GM23338 (cell line): ENCODE measurements around the gene KCNC2. TPM values are rescaled to one million over a fixed set of nuclear protein-coding genes. Genes with fewer than 3 reads are reported as not detected.
"Not testable (repeated sequence)": the region's sequence is repeated elsewhere in the genome, so short reads cannot be mapped to it uniquely, and the experiment has no call there.

Source experiments
- ATAC-seq: fragments of 200-7000 bp; cut with Tn5 transposase; 3 replicates; pipeline ENCODE4 v1.9.1; 2020
- DNase-seq: peaks from one replicate; pipeline ENCODE4 v3.0.0-alpha.2; 2015; ENCODE audit warnings: low spot score
- H2AFZ ChIP-seq: fragments of 200-600 bp; sonication (generic); 2 replicates; pipeline ENCODE4 v1.8.0; 2016; ENCODE audit warnings: antibody characterized with exemption, mild to moderate bottlenecking, moderate library complexity
- H3F3A ChIP-seq: fragments of 200-600 bp; sonication (generic); replicated peaks from 2 replicates; pipeline ENCODE4 v1.8.0; 2017; ENCODE audit warnings: antibody characterized with exemption, mixed run types, low read depth
- H3K27ac ChIP-seq: fragments of 200-600 bp; sonication (generic); 2 replicates; pipeline ENCODE4 v1.6.1; 2016; ENCODE audit warnings: low read depth
- H3K27me3 ChIP-seq: fragments of 200-600 bp; sonication (generic); 2 replicates; pipeline ENCODE4 v1.8.0; 2016; ENCODE audit warnings: mild to moderate bottlenecking, mixed run types, moderate library complexity; ENCODE audit not compliant: insufficient read depth
- H3K36me3 ChIP-seq: fragments of 200-600 bp; sonication (generic); 2 replicates; pipeline ENCODE4 v1.8.0; 2016; ENCODE audit warnings: mild to moderate bottlenecking; ENCODE audit not compliant: insufficient read depth
- H3K4me1 ChIP-seq: fragments of 200-600 bp; sonication (generic); 2 replicates; pipeline ENCODE4 v1.8.0; 2016; ENCODE audit warnings: mild to moderate bottlenecking, moderate library complexity; ENCODE audit not compliant: insufficient read depth
- H3K4me2 ChIP-seq: fragments of 200-600 bp; sonication (generic); 2 replicates; pipeline ENCODE4 v1.7.1; 2017; ENCODE audit warnings: mixed run types
- H3K4me3 ChIP-seq: fragments of 200-600 bp; sonication (generic); 2 replicates; pipeline ENCODE4 v1.6.1; 2016; ENCODE audit warnings: mixed run types
- H3K79me2 ChIP-seq: fragments of 200-600 bp; sonication (generic); replicated peaks from 2 replicates; pipeline ENCODE4 v1.8.0; 2017; ENCODE audit warnings: mild to moderate bottlenecking; ENCODE audit not compliant: insufficient read depth
- H3K9me2 ChIP-seq: fragments of 200-600 bp; sonication (generic); 2 replicates; pipeline ENCODE4 v1.8.0; 2017; ENCODE audit not compliant: insufficient read depth
- H4K20me1 ChIP-seq: fragments of 200-600 bp; sonication (generic); replicated peaks from 2 replicates; pipeline ENCODE4 v1.8.0; 2017; ENCODE audit warnings: mild to moderate bottlenecking; ENCODE audit not compliant: insufficient read depth
- H3K27ac Mint-ChIP-seq: 2 replicates; pipeline ENCODE4 v1.8.0; 2020; ENCODE audit warnings: inconsistent platforms, mild to moderate bottlenecking, moderate library complexity, mixed read lengths
- H3K27me3 Mint-ChIP-seq: 3 replicates; pipeline ENCODE4 v1.8.0; 2022; ENCODE audit warnings: low read depth, mild to moderate bottlenecking, moderate library complexity, mixed read lengths, inconsistent platforms; ENCODE audit not compliant: insufficient read depth, poor library complexity
- H3K36me3 Mint-ChIP-seq: 3 replicates; pipeline ENCODE4 v1.8.0; 2021; ENCODE audit warnings: low read depth, mild to moderate bottlenecking, inconsistent platforms, moderate library complexity, mixed read lengths
- H3K4me1 Mint-ChIP-seq: 3 replicates; pipeline ENCODE4 v1.8.0; 2020; ENCODE audit warnings: mild to moderate bottlenecking, inconsistent platforms, mixed read lengths
- H3K4me3 Mint-ChIP-seq: 3 replicates; pipeline ENCODE4 v1.8.0; 2021; ENCODE audit warnings: moderate library complexity, mild to moderate bottlenecking, inconsistent platforms, mixed read lengths
- H3K9me3 Mint-ChIP-seq: 3 replicates; pipeline ENCODE4 v1.8.0; 2020; ENCODE audit warnings: moderate library complexity, mild to moderate bottlenecking, inconsistent platforms, mixed read lengths
- CREB1 ChIP-seq: fragments of 250-450 bp; sonication (Bioruptor Pico); IDR thresholded peaks from 2 replicates; pipeline ENCODE4 v1.5.0; 2020; ENCODE audit warnings: low read depth, mild to moderate bottlenecking, moderate library complexity
- EZH2 ChIP-seq: fragments of 200-600 bp; sonication (generic); IDR thresholded peaks from one replicate; pipeline ENCODE4 v1.8.0; 2017; ENCODE audit warnings: antibody characterized with exemption, mild to moderate bottlenecking, low read depth; ENCODE audit not compliant: unreplicated experiment
- EZH2phosphoT487 ChIP-seq: fragments of 200-600 bp; sonication (generic); IDR thresholded peaks from one replicate; pipeline ENCODE4 v1.8.1; 2018; ENCODE audit warnings: antibody characterized with exemption; ENCODE audit not compliant: unreplicated experiment
- JUNB ChIP-seq: IDR thresholded peaks from one replicate; pipeline ENCODE4 v1.6.1; 2016; ENCODE audit warnings: antibody characterized with exemption; ENCODE audit not compliant: unreplicated experiment
- NANOG ChIP-seq: IDR thresholded peaks from 2 replicates; pipeline ENCODE4 v1.6.1; 2016; ENCODE audit warnings: antibody characterized with exemption, borderline replicate concordance
- POLR2AphosphoS5 ChIP-seq: IDR thresholded peaks from 2 replicates; pipeline ENCODE4 v1.6.1; 2016; ENCODE audit warnings: antibody characterized with exemption, low read depth
- STAT1 ChIP-seq: IDR thresholded peaks from one replicate; pipeline ENCODE4 v1.6.1; 2016; ENCODE audit warnings: antibody characterized with exemption; ENCODE audit not compliant: unreplicated experiment
- ZNF114 ChIP-seq: fragments of 250-450 bp; sonication (Bioruptor Pico); IDR thresholded peaks from 2 replicates; pipeline ENCODE4 v1.5.0; 2020; ENCODE audit warnings: mild to moderate bottlenecking, moderate library complexity
- polyA plus RNA-seq: library from polyadenylated mRNA; unstranded; fragments of >200 nt; fragmentation: Nextera tagmentation; extraction: Ambion mirVana; gene quantifications from 2 replicates; pipeline ENCODE4 v1.2.1, GENCODE V29; 2016
- total RNA-seq: library from RNA; depleted of rRNA; stranded (reverse); fragments of >200 nt; shearing (Covaris generic); gene quantifications from 2 replicates; pipeline ENCODE4 v1.2.3, GENCODE V29; 2014
- TF ChIP-seq, protein P1 (sequence below), 2 experiments: fragments of 200-600 bp in 1 of 2; sonication (generic) in 1 of 2; conservative IDR thresholded peaks; 2 replicates each; pipeline versions ENCODE4 v1.5.1 to v1.6.1; 2016 to 2017; ENCODE audit warnings: antibody characterized with exemption in 2 of 2, low read depth in 2 of 2, mild to moderate bottlenecking in 2 of 2, moderate library complexity in 1 of 2
- TF ChIP-seq, protein P2 (sequence below): IDR thresholded peaks from 2 replicates; pipeline ENCODE4 v1.6.1; 2016; ENCODE audit warnings: antibody characterized with exemption

KCNC2 gene
- total and polyA plus RNA-seq, 2 experiments from 2014 or later: 0.10 TPM; not detected in 1

DNA sequence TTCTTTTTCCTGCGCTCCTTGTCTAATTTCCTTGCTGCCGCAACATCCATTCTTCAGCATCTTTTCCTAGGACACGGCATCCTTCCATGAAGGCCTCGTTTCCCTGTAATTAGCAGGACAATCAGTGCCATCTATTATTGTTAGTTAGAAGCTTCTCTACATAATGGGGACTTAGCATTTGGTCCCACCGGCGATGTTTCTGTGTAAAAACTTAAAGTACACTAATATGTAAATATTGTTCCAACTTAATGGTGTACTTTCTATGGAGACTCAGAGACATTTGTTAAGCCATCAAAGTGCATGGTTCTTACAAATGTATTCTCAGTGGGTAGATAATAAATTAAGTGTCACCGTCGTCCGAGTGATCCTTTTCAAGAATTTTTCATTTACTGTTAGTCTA is 17.4 kb downstream of the KCNC2 start:
- H2AFZ ChIP-seq: no peak overlapping the region
- no peaks in the 10 kb centered on the region for H3K36me3 Mint-ChIP-seq
- no peak overlapping the region for H3K27ac ChIP-seq
- no peaks in the 10 kb centered on the region for H3F3A ChIP-seq
- H3K9me3 Mint-ChIP-seq: no peaks in the 10 kb centered on the region; the same call in 2 of the 3 replicates
- no peak for TF ChIP-seq STAT1
- TF ChIP-seq NANOG: no peak
- no peak for TF ChIP-seq POLR2AphosphoS5
- DNase-seq (no peak), ATAC-seq (no peak)
- no peak overlapping the region for H3K4me3 ChIP-seq
- no peaks in the 10 kb centered on the region for H3K27me3 Mint-ChIP-seq
- H3K27me3 ChIP-seq: no peaks in the 10 kb centered on the region
- H3K36me3 ChIP-seq: no peaks in the 10 kb centered on the region
- no peak overlapping the region for H3K4me3 Mint-ChIP-seq
- H3K79me2 ChIP-seq: no peaks in the 10 kb centered on the region
- no peaks in the 10 kb centered on the region for H4K20me1 ChIP-seq
- H3K27ac Mint-ChIP-seq: no peak overlapping the region
- no peak overlapping the region for H3K4me2 ChIP-seq
- H3K4me1 Mint-ChIP-seq: no peaks in the 10 kb centered on the region
- H3K4me1 ChIP-seq: no peaks in the 10 kb centered on the region; the same call in 1 of the 2 replicates
- H3K9me2 ChIP-seq: no peaks in the 10 kb centered on the region

DNA sequence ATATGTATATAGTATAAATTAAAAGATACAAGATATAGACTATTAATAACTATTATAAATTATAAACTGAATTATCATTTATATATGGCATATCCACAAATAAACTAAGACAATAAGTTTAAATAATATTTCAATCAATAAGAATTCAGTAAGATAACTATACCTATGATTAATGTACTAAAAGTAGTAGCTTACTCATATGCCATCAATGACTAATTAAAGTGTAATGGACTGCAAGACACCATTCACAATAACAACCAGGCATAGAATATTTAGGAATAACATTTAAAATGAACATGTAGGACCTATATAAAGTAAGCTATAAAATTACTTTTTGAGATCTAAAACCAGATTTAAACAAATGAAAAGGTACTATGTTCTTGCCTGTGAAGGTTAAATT is 18.8 kb downstream of the KCNC2 start:
- no peaks in the 10 kb centered on the region for H3K79me2 ChIP-seq

DNA sequence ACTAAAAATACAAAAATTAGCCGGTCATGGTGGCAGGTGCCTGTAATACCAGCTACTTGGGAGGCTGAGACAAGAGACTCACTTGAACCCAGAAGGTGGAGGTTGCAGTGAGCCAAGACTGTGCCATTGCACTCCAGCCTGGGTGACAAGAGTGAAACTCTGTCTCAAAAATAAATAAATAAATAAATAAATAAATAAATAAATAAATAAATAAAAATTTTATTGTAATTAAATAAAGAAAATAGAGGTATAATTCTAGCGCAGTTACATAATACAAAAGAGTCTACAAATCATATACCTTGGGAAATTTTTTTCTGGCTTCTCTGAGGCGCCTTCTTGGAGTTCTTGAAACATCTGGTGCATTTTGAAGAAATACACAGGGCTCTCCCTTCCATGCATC is 23.8 kb downstream of the KCNC2 start:
- not testable (repeated sequence) for H3K27me3 Mint-ChIP-seq, H3K9me3 Mint-ChIP-seq, ATAC-seq, H3K36me3 Mint-ChIP-seq, H3K4me2 ChIP-seq, H3K27ac ChIP-seq, H3K4me3 ChIP-seq, H3K36me3 ChIP-seq, H3F3A ChIP-seq, H3K27ac Mint-ChIP-seq, H4K20me1 ChIP-seq, H3K79me2 ChIP-seq, H3K4me1 Mint-ChIP-seq, H3K4me1 ChIP-seq, H2AFZ ChIP-seq, H3K27me3 ChIP-seq, DNase-seq, H3K4me3 Mint-ChIP-seq, H3K9me2 ChIP-seq

More for the DNA sequence above, 18.8 kb downstream of the KCNC2 start:
- H4K20me1 ChIP-seq: no peaks in the 10 kb centered on the region
- no peaks in the 10 kb centered on the region for H3F3A ChIP-seq
- TF ChIP-seq NANOG: no peak
- Mint-ChIP-seq H3K4me1 (no peaks in the 10 kb centered on the region), H3K4me3 (no peak overlapping the region), H3K27ac (no peak overlapping the region), H3K27me3 (no peaks in the 10 kb centered on the region), H3K36me3 (no peaks in the 10 kb centered on the region), H3K9me3 (no peaks in the 10 kb centered on the region; the same call in 2 of the 3 replicates)
- no peak for DNase-seq
- no peak overlapping the region for H3K4me2 ChIP-seq
- H3K9me2 ChIP-seq: no peaks in the 10 kb centered on the region
- no peaks in the 10 kb centered on the region; the same call in 1 of the 2 replicates for H3K4me1 ChIP-seq
- no peak overlapping the region for H2AFZ ChIP-seq
- no peaks in the 10 kb centered on the region for H3K27me3 ChIP-seq
- H3K27ac ChIP-seq: no peak overlapping the region
- ATAC-seq: no peak
- H3K36me3 ChIP-seq: no peaks in the 10 kb centered on the region
- no peak overlapping the region for H3K4me3 ChIP-seq

DNA sequence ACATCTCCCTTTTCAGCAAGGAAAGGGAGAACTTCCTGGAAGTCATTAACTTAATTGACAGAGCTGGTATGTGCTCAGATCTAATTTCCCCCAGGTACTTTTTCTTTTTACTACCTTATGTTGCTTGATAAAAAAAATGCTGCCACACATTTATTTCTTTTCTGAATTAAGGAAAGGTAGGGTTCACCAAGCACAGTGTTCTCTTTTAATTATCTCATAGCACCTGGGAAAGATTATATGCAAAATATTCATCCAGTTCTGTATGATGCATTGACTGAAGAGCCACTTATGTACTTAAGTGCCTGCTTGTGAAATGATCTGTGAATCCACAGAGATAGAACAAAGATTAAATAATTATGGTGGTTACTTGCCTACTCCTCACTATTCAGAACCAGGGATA is 25.1 kb downstream of the KCNC2 start:
- no peak overlapping the region for H3K4me3 Mint-ChIP-seq
- H3K79me2 ChIP-seq: no peaks in the 10 kb centered on the region
- H3K9me2 ChIP-seq: no peaks in the 10 kb centered on the region
- H3K4me1 ChIP-seq: no peaks in the 10 kb centered on the region
- no peaks in the 10 kb centered on the region for H3K36me3 ChIP-seq
- no peak overlapping the region for H3K27ac ChIP-seq
- H3K27ac Mint-ChIP-seq: no peak overlapping the region
- ATAC-seq: no peak
- no peak overlapping the region for H3K4me3 ChIP-seq
- no peaks in the 10 kb centered on the region for H3F3A ChIP-seq
- no peaks in the 10 kb centered on the region for H4K20me1 ChIP-seq
- no peaks in the 10 kb centered on the region for H3K27me3 Mint-ChIP-seq
- H3K4me2 ChIP-seq: no peak overlapping the region
- DNase-seq: no peak
- H3K9me3 Mint-ChIP-seq: no peaks in the 10 kb centered on the region
- H3K27me3 ChIP-seq: no peaks in the 10 kb centered on the region
- H3K36me3 Mint-ChIP-seq: no peaks in the 10 kb centered on the region
- no peak overlapping the region for H2AFZ ChIP-seq
- no peaks in the 10 kb centered on the region for H3K4me1 Mint-ChIP-seq
- TF ChIP-seq CREB1 (CRISPR knock-in tag) (no peak), EZH2phosphoT487 (no peak), EZH2 (no peak), JUNB (no peak), ZNF114 (CRISPR knock-in tag) (no peak), NANOG (no peak), POLR2AphosphoS5 (no peak), STAT1 (no peak)
- TF ChIP-seq, protein P1, sequence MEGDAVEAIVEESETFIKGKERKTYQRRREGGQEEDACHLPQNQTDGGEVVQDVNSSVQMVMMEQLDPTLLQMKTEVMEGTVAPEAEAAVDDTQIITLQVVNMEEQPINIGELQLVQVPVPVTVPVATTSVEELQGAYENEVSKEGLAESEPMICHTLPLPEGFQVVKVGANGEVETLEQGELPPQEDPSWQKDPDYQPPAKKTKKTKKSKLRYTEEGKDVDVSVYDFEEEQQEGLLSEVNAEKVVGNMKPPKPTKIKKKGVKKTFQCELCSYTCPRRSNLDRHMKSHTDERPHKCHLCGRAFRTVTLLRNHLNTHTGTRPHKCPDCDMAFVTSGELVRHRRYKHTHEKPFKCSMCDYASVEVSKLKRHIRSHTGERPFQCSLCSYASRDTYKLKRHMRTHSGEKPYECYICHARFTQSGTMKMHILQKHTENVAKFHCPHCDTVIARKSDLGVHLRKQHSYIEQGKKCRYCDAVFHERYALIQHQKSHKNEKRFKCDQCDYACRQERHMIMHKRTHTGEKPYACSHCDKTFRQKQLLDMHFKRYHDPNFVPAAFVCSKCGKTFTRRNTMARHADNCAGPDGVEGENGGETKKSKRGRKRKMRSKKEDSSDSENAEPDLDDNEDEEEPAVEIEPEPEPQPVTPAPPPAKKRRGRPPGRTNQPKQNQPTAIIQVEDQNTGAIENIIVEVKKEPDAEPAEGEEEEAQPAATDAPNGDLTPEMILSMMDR (conservative IDR thresholded peaks at IDR 0.05; ENCODE audit: low read depth in 2 of 2): no peak
- TF ChIP-seq, protein P2, sequence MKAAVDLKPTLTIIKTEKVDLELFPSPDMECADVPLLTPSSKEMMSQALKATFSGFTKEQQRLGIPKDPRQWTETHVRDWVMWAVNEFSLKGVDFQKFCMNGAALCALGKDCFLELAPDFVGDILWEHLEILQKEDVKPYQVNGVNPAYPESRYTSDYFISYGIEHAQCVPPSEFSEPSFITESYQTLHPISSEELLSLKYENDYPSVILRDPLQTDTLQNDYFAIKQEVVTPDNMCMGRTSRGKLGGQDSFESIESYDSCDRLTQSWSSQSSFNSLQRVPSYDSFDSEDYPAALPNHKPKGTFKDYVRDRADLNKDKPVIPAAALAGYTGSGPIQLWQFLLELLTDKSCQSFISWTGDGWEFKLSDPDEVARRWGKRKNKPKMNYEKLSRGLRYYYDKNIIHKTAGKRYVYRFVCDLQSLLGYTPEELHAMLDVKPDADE: no peak
